Testis (tissue), 3 donors: ENCODE measurements around the gene SLC7A14. TPM values are rescaled to one million over a fixed set of nuclear protein-coding genes. Genes with fewer than 3 reads are reported as not detected.

ENCODE experiments used
- DNase-seq: peaks from one replicate; pipeline ENCODE4 v3.0.0-alpha.2; 2019
- H3K27ac ChIP-seq, 2 donors: fragments of 200-600 bp; sonication (generic); one replicate each; pipeline ENCODE4 v1.5.1; 2019
- H3K27me3 ChIP-seq: fragments of 200-600 bp; sonication (generic); one replicate; pipeline ENCODE4 v1.5.1; 2019
- H3K36me3 ChIP-seq: fragments of 200-600 bp; sonication (generic); one replicate; pipeline ENCODE4 v1.5.1; 2017; ENCODE audit warnings: low read depth; ENCODE audit errors: missing control alignments
- H3K4me1 ChIP-seq: fragments of 200-600 bp; sonication (generic); one replicate; pipeline ENCODE4 v1.5.1; 2019
- H3K4me3 ChIP-seq, 2 donors: fragments of 200-600 bp; sonication (generic); one replicate each; pipeline ENCODE4 v1.5.1; 2017 to 2019
- H3K9me3 ChIP-seq: fragments of 200-600 bp; sonication (generic); one replicate; pipeline ENCODE4 v1.5.1; 2017
- POLR2A ChIP-seq: fragments of 450-650 bp; IDR thresholded peaks from one replicate; pipeline ENCODE4 v1.6.1; 2017; ENCODE audit warnings: antibody characterized with exemption, mild to moderate bottlenecking, moderate library complexity
- WGBS, 2 donors: methylation state at CpG; one replicate each; pipeline ENCODE4 v1.1.5; 2018; 5-methylcytosine and 5-hydroxymethylcytosine counted together
- intact Hi-C: fragments of 100-400 bp; cut with DNase I; formaldehyde crosslinking; loops from one replicate; pipeline ENCODE4 v1.15.1; 2023; ENCODE audit warnings: low total_unique reads
- polyA plus RNA-seq: library from polyadenylated mRNA; stranded (reverse); fragments of 350-450 nt; fragmentation: Illumina TruSeq; extraction: RNeasy Lipid Tissue Mini Kit (QIAGEN cat#74804); gene quantifications from one replicate; pipeline ENCODE4 v1.2.3, GENCODE V29; 2014; ENCODE audit warnings: low read depth, low replicate concordance; ENCODE audit not compliant: insufficient read depth
- total RNA-seq, 2 donors: library from RNA; depleted of rRNA; stranded (reverse); fragments of >200 nt; gene quantifications; one replicate each; pipeline ENCODE4 v1.2.3, GENCODE V29; 2016
- TF ChIP-seq, protein P1 (sequence below), 3 experiments: fragments of 450-650 bp in 2 of 3; fragments of 200-600 bp in 1 of 3; sonication (generic) in 1 of 3; IDR thresholded peaks; one replicate each; pipeline ENCODE4 v1.5.1; 2016 to 2019; ENCODE audit warnings: antibody characterized with exemption in 3 of 3, mild to moderate bottlenecking in 2 of 3, moderate library complexity in 1 of 3

SLC7A14 gene
- total and polyA plus RNA-seq, 3 donors from 2014 or later: 0.15 to 0.31 (median 0.24) TPM

- no peaks in the 10 kb centered on the region for H3K9me3 ChIP-seq
- intact Hi-C loops: no loop called here
Measured at GRCh38 chr3:170520996-170521395, 64.9 kb downstream of the SLC7A14 start.

DNA sequence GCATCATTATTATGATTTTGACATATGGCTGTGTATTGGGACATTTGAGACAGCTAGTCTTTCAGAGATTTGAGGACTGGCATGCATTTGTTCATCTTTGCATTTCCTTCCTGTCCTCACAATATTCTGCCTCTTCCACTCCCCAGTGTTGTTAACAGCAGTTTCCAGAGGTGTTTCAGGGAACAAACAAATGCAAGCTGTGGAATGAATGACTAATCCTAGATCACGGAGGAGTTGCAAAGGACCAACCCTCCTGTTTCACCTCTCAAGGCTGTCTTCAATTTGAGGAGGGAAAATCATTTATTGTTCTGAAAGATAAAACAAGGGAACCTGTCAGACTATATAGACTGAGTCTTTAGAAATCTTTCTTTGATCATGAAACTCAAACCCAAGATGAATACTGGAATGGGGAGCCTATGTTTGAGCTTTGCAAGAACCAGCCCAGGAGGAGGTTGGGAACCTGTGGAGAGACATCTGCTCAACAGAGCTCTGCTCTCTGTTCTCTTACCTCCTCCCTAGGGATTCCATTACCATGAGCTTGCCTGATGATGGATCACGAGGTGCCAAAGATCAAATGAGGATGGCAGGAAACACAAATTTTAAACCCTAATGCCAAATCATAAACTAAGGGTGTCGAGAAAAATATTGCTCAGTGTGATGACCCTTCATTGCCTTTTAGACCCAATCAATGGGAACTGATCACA, 68.5 kb downstream of the SLC7A14 start:
- no peak for TF ChIP-seq POLR2A
- TF ChIP-seq, protein P1, sequence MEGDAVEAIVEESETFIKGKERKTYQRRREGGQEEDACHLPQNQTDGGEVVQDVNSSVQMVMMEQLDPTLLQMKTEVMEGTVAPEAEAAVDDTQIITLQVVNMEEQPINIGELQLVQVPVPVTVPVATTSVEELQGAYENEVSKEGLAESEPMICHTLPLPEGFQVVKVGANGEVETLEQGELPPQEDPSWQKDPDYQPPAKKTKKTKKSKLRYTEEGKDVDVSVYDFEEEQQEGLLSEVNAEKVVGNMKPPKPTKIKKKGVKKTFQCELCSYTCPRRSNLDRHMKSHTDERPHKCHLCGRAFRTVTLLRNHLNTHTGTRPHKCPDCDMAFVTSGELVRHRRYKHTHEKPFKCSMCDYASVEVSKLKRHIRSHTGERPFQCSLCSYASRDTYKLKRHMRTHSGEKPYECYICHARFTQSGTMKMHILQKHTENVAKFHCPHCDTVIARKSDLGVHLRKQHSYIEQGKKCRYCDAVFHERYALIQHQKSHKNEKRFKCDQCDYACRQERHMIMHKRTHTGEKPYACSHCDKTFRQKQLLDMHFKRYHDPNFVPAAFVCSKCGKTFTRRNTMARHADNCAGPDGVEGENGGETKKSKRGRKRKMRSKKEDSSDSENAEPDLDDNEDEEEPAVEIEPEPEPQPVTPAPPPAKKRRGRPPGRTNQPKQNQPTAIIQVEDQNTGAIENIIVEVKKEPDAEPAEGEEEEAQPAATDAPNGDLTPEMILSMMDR (IDR thresholded peaks at IDR 0.05): no peak
- 94 to 96% methylated on average over 3 of the region's 3 CpGs for WGBS, 2 donors
- intact Hi-C loops: no loop called here
- H3K4me1 ChIP-seq: no peaks in the 10 kb centered on the region
- H3K4me3 ChIP-seq: no peak overlapping the region
- no peaks in the 10 kb centered on the region for H3K36me3 ChIP-seq
- no peaks in the 10 kb centered on the region for H3K9me3 ChIP-seq
- no peaks in the 10 kb centered on the region for H3K27me3 ChIP-seq
- H3K27ac ChIP-seq: no peak overlapping the region
- DNase-seq: no peak

More at GRCh38 chr3:170520996-170521395, 64.9 kb downstream of the SLC7A14 start:
- Histone ChIP-seq H3K27me3 (no peaks in the 10 kb centered on the region), H3K4me1 (no peaks in the 10 kb centered on the region), H3K27ac (no peak overlapping the region), H3K4me3 (no peak overlapping the region), H3K36me3 (no peaks in the 10 kb centered on the region)
- WGBS, 2 donors: 59 to 63% methylated on average over 2 of the region's 2 CpGs
- DNase-seq: no peak
- TF ChIP-seq POLR2A: no peak
- TF ChIP-seq, protein P1 (IDR thresholded peaks at IDR 0.05): no peak

- TF ChIP-seq, protein P1 (IDR thresholded peaks at IDR 0.05): no peak
- TF ChIP-seq POLR2A: no peak
- Histone ChIP-seq H3K9me3 (no peaks in the 10 kb centered on the region), H3K36me3 (no peaks in the 10 kb centered on the region), H3K27ac (no peak overlapping the region), H3K4me3 (no peak overlapping the region), H3K27me3 (no peaks in the 10 kb centered on the region), H3K4me1 (no peaks in the 10 kb centered on the region)
- intact Hi-C loops: no loop called here
- no peak for DNase-seq
- 61 to 79% methylated on average over 2 of the region's 2 CpGs for WGBS, 2 donors
Measured at GRCh38 chr3:170513642-170514041, 72.2 kb downstream of the SLC7A14 start.

- no peak for TF ChIP-seq POLR2A
- TF ChIP-seq, protein P1 (IDR thresholded peaks at IDR 0.05): no peak
- no peak overlapping the region for H3K27ac ChIP-seq
- no peaks in the 10 kb centered on the region for H3K27me3 ChIP-seq
- no peak overlapping the region for H3K4me3 ChIP-seq
- 84 to 94% methylated on average over 4 of the region's 4 CpGs for WGBS, 2 donors
- DNase-seq: no peak
- intact Hi-C loops: no loop called here
- H3K9me3 ChIP-seq: no peaks in the 10 kb centered on the region
- no peaks in the 10 kb centered on the region for H3K36me3 ChIP-seq
- no peaks in the 10 kb centered on the region for H3K4me1 ChIP-seq
Measured at GRCh38 chr3:170511371-170511770, 74.5 kb downstream of the SLC7A14 start.

DNA sequence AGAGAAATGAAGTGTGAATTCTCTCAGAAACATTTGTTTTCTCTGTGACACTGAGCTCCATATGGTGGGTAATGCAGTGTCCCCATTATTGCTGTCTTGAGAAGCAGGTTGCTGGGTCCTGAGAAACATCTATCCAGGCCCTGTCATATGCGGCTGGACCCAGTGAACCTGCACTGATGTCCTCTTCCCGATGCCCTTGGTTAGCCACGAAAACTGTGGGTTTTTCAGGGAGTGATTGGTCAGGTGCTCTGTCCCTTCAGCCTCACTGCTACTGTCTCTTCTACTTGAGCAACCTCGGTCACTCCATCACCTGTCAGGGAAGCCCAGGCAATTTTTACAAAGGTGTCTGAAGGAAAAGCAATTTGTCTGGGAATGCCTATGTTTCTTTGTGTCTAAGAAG, 77.0 kb downstream of the SLC7A14 start:
- Histone ChIP-seq H3K27ac (no peak overlapping the region), H3K36me3 (no peaks in the 10 kb centered on the region), H3K27me3 (no peaks in the 10 kb centered on the region), H3K9me3 (no peaks in the 10 kb centered on the region), H3K4me1 (no peaks in the 10 kb centered on the region), H3K4me3 (no peak overlapping the region)
- DNase-seq: no peak
- 66 to 90% methylated on average over 4 of the region's 4 CpGs for WGBS, 2 donors
- TF ChIP-seq, protein P1 (IDR thresholded peaks at IDR 0.05): no peak
- TF ChIP-seq POLR2A: no peak
- intact Hi-C loops: no loop called here
